Skin epidermis (tissue), 12 donors: Measurements from ENCODE around the gene ATP1A1.

Source experiments
- H3K27ac ChIP-seq, 21 experiments: fragments of 200-600 bp; sonication (generic) in 11 of 21; one replicate each; pipeline ENCODE4 v1.5.0; 2020; ENCODE audit warnings: mild to moderate bottlenecking in 3 of 21, inconsistent platforms in 2 of 21, moderate library complexity in 2 of 21
- H3K4me3 ChIP-seq, 7 experiments: fragments of 200-600 bp; sonication (generic) in 2 of 7; one replicate each; pipeline ENCODE4 v1.5.0; 2020; ENCODE audit warnings: inconsistent platforms in 2 of 7, mild to moderate bottlenecking in 2 of 7, moderate library complexity in 1 of 7

Gene ATP1A1

DNA sequence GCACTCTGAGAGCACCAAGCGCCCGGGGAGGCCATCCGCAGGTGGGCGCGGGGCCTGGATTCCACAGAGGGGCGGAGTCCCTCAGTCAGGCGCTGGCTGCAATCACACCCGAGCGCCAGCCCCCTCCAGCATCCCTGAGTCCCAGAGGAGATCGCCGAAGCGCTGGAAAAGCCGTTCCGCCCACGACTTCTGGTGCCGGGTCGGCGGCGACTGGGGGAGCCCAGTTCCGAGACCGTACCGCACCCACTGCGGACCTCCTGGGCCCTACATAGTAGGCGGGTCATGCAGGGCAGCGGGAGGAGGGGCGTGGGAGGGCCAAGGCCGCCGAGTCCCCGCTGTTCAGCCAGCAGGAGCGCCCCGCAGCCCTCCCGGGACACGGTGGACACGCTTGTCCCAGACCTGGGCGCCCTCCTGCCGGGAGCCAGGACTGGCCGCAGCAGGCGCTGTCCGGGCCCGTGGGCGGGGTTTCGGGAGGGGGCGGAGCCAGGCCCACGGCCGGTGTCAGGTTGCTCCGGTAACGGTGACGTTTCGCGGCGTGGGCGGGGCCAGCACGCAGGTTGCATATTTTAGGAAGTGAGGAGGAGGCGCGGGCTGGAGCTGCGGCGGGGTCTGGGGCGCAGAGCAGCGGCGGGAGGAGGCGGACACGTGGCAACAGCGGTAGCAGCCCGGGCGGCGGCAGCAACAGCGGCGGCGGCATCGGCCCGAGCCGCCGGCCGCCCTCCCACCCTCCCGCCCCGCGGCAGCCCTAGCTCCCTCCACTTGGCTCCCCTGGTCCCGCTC is at the start of gene ATP1A1:
TSS of gene ATP1A1 (plus strand) at position 594 of the 780 bp plus-strand sequence. CDS start 268 bp downstream, outside the sequence.
- H3K4me3 ChIP-seq: peak within 1 kb of the TSS; percentile 57 to 98 (median 82)
- H3K27ac ChIP-seq: peak within 1 kb of the TSS; percentile 86 to 99 (median 97)

- Histone ChIP-seq H3K27ac (no peak overlapping the region), H3K4me3 (no peak overlapping the region)
Observed at GRCh38 chr1:116323491-116323890, 49.6 kb upstream of the ATP1A1 start.

DNA sequence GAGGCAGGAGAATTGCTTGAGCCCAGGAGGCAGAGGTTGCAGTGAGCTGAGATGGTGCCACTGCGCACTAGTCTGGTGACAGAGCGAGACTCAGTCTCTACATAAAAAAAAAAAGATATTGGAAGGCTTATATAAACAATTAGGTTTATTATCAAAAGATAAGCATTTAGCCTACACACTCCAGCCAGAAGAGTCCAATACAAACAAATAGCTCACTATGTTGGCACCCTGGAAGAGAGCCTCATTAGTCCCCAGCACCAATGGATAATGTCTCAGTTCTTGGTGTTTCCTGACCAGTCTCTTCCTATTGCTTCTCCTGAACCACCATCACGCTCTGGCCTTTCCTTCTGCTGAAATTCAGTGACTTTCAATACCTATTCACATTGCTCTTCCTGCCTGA is 48.6 kb upstream of the ATP1A1 start:
- Histone ChIP-seq H3K4me3 (no peak overlapping the region), H3K27ac (peak overlapping the region in 9 of 21 experiments; percentile 0 to 88 (median 72))

DNA sequence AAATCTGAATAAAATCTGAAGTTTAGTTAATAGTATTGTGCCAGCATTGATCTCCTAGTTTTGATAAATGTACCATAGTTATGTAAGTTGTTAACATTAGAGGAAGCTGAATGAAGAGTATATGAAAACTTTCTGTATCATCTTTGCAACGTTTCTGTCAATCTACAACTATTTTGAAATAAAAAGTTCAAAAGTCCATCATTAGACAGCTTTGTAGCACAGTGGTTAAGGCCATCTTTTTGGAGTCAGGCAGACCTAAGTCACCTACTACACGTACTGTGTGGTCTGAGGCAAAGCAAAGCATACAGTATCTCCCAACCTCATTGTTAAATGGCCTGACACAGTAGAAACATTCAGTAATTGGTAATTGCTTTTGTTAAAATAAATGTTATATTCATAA is 47.9 kb upstream of the ATP1A1 start:
- no peak overlapping the region for H3K4me3 ChIP-seq
- peak overlapping the region in 11 of 21 experiments; percentile 0 to 88 (median 76) for H3K27ac ChIP-seq

DNA sequence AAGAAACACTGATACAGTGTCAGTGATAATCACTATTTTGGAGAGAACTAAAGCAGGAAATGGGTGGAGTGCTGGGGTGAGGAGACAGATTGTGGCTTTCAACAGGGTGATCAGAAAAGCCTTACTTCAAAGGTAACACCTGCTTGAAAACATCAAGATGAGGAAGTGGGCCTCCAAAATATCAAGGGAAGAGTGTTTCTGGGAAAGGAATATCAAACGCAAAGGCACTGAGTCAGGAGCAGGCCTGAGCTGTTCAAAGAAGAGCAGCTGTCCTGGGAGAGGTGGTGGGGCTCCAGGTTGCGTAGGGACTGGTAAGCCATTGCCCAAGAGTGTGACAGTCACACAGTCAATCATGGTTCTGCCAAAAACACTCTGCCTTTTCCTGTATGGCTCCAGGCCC is 47.1 kb upstream of the ATP1A1 start:
- Histone ChIP-seq H3K4me3 (no peak overlapping the region), H3K27ac (peak overlapping the region in 17 of 21 experiments; percentile 3 to 88 (median 72))

DNA sequence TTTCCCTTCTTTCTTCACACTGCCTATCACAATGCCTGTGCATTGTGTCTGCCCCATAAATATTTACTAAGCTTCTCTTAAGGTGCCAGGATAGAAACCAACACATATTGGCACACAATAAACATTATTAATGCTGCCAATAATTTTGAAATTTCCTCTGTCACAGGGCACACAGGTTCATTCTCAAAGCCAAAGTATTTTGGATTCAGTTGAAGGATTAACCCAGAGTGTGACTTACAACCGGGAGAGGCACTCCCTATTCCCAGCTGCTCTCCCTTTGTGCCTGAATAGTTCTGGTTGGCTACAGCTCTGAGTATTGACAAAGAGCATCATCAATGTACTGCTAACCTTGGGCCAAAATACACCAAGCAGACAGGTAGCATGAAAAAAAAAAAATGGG is 46.6 kb upstream of the ATP1A1 start:
- no peak overlapping the region for H3K4me3 ChIP-seq
- H3K27ac ChIP-seq: peak overlapping the region in 16 of 21 experiments; percentile 3 to 88 (median 73)

- H3K27ac ChIP-seq: no peak overlapping the region
- H3K4me3 ChIP-seq: no peak overlapping the region
Observed at GRCh38 chr1:116328671-116329070, 44.4 kb upstream of the ATP1A1 start.

GRCh38 chr1:116329524-116330341 is 43.3 kb upstream of the ATP1A1 start:
- Histone ChIP-seq H3K27ac (no peak overlapping the region), H3K4me3 (no peak overlapping the region)

- no peak overlapping the region for H3K27ac ChIP-seq
- no peak overlapping the region for H3K4me3 ChIP-seq
Observed at GRCh38 chr1:116330342-116330652, 42.7 kb upstream of the ATP1A1 start.

- Histone ChIP-seq H3K4me3 (no peak overlapping the region), H3K27ac (no peak overlapping the region)
Observed at GRCh38 chr1:116330846-116331245, 42.2 kb upstream of the ATP1A1 start.

DNA sequence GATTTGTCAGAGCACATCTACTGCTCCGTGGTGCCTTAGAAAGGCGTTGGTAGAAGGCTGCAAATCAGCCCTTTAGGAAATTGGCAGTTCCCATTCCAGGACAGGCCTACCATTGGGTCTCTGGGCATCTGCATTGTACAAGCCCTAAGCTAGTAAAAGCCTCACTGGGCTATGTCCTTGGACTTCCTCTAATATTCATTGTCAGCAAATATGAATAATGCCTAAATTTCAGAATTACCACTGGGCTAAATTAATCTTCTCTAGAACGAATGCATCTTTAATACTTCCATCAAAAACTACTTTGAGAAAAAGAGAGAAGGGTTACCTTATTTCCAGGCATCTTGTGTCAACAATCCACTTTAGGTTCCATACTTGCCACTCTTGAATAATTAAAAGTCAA is 41.5 kb upstream of the ATP1A1 start:
- no peak overlapping the region for H3K4me3 ChIP-seq

GRCh38 chr1:116332451-116332850 is 40.6 kb upstream of the ATP1A1 start:
- Histone ChIP-seq H3K27ac (no peak overlapping the region), H3K4me3 (no peak overlapping the region)

More for the DNA sequence above, 41.5 kb upstream of the ATP1A1 start:
- H3K27ac ChIP-seq: no peak overlapping the region

DNA sequence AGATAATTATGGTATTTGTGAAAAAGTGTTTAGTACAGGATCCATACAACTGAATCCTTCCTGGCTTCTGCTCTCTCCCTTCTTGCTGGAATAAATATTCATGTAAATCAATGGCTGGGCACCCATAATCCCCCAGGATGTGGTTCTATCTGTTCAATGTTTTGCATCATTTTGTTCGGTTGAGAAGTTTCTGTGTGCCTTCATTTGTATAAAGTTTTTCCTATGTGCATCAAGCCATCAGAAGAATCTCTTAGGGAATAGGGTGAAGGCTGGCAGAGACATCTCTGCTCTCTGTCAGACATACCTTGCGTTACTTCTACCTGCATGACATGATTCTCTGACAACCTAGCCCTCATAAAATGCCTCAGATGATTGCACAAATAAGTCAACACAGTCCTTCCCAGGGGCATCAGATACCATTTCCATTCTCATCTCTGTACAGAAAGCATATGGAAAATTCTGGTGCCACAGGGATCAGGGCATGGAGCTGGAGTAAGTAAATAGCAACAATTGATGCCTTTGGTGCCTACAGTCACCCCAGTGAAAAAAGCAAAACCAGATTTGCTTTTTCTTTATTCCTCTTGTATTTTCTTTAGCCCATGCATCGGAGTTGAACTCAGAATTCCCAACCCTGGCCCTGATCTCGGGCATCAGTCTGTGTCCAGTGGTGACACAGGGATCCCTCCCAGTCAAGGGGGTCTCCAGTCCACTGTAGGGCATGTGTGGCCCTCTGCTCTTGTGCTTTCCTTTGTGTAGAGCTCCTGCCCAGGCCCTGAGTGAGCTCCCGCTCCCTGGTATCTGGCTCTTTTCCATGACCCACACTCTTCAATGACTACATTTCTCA is 39.7 kb upstream of the ATP1A1 start:
- H3K27ac ChIP-seq: peak overlapping the region in 1 of 21 experiments; percentile 9
- H3K4me3 ChIP-seq: no peak overlapping the region

DNA sequence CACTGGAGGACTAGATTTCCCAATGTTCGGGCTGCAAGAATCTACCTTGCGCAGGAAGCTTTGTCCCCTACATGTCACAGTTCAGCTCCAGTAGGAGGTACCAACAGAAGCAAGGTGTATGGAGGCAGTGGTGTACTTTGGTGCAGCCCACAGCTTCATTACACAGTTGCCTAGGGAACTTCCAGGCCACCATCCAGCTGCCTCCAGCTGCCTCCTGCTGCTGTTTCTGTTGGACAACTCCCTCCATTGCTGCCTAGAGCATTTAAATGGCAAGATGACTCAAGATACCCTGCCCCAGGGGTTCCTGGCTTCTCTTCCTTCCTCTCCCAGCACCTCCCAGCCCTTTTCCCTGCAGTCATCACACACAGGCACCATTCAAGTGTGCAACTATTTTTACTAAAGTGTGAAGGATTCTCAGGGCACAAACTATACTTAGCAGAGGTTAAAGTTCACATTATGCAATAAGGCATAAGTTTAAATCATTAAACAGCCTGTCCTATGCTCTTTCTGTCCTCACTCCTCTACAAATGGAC is 39.0 kb upstream of the ATP1A1 start:
- H3K27ac ChIP-seq: peak overlapping the region in 2 of 21 experiments; percentile 6 to 9
- no peak overlapping the region for H3K4me3 ChIP-seq

GRCh38 chr1:116334868-116335635 is 38.0 kb upstream of the ATP1A1 start:
- Histone ChIP-seq H3K4me3 (no peak overlapping the region), H3K27ac (no peak overlapping the region)

- H3K27ac ChIP-seq: no peak overlapping the region
- H3K4me3 ChIP-seq: no peak overlapping the region
Observed at GRCh38 chr1:116335850-116336624, 37.0 kb upstream of the ATP1A1 start.

GRCh38 chr1:116337398-116337797 is 35.6 kb upstream of the ATP1A1 start:
- H3K27ac ChIP-seq: no peak overlapping the region

DNA sequence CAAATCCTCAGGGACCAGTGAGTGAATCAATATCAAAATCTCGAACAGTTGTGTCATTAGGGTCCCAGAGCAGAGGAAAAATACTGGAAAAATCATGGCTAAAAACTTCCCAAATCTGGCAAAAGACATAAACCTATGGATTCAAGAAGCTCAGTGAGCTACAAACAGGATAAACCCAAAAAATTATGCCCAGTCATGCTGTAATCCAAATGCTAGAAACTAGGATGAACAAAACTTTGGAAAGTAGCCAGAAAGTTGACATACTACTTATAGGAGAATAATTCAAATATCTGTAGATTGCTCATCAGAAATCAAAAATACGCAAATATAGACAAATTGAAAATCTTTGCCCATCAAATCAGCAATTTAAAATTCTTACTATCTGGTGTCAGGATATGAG is 34.6 kb upstream of the ATP1A1 start:
- H3K4me3 ChIP-seq: no peak overlapping the region
- no peak overlapping the region for H3K27ac ChIP-seq

More at GRCh38 chr1:116337398-116337797, 35.6 kb upstream of the ATP1A1 start:
- H3K4me3 ChIP-seq: no peak overlapping the region
